A673 (cell line): ENCODE results near the gene STMN3.

ENCODE experiments used
- CTCF ChIP-seq: fragments of 300-800, 200-600 bp; sonication (generic); conservative IDR thresholded peaks from 2 replicates; pipeline ENCODE4 v1.5.1; 2017; ENCODE audit warnings: low read depth, mild to moderate bottlenecking, antibody characterized with exemption, low read length, moderate library complexity, mixed read lengths
- EZH2 ChIP-seq: fragments of 200-600 bp; sonication (generic); IDR thresholded peaks from 2 replicates; pipeline ENCODE4 v1.6.1; 2017; ENCODE audit warnings: borderline replicate concordance, low read depth, mild to moderate bottlenecking, mixed read lengths, antibody characterized with exemption, low read length; ENCODE audit not compliant: poor library complexity, severe bottlenecking

GRCh38 chr20:63696306-63696627 lies 43.0 kb upstream of the STMN3 start:
- TF ChIP-seq CTCF (no peak), EZH2 (no peak)
